PC-3 (cell line): Measurements from ENCODE around the gene PIANP. TPM values are rescaled to one million over a fixed set of nuclear protein-coding genes. Genes with fewer than 3 reads are reported as not detected.

Experiments
- ATAC-seq: fragments of 200-7000 bp; cut with Tn5 transposase; 2 replicates; pipeline ENCODE4 v1.9.1; 2020; ENCODE audit warnings: mild to moderate bottlenecking, moderate library complexity
- BruUV-seq: library from RNA; stranded (reverse); fragments of 400-500 nt; replicated peaks from 2 replicates; lab custom pipeline; 2021; lab: Mats Ljungman, UMichigan
- CTCF ChIA-PET: fragments of 300-600 bp; sonication (Branson Sonifier 250); formaldehyde crosslinking; loops from one replicate; lab custom pipeline; 2022; ENCODE audit warnings: antibody characterized with exemption; lab: Charles Lee
- POLR2A ChIA-PET: fragments of 300-600 bp; sonication (Branson Sonifier 250); formaldehyde crosslinking; loops from one replicate; lab custom pipeline; 2022; ENCODE audit warnings: antibody characterized with exemption; ENCODE audit not compliant: unreplicated experiment; lab: Charles Lee
- DNase-seq: peaks from one replicate; pipeline ENCODE4 v3.0.0-alpha.2; 2015
- H2AFZ ChIP-seq: fragments of 300-600 bp; sonication (generic); 2 replicates; pipeline ENCODE4 v1.6.0; 2016; ENCODE audit warnings: antibody characterized with exemption, low read length
- H3F3A ChIP-seq: fragments of 300-600 bp; sonication (generic); one replicate; pipeline ENCODE4 v1.6.0; 2017; ENCODE audit warnings: antibody characterized with exemption, low read length, control low read depth, mild to moderate bottlenecking; ENCODE audit not compliant: unreplicated experiment
- H3K27ac ChIP-seq: fragments of 300-600 bp; sonication (generic); 2 replicates; pipeline ENCODE4 v1.5.1; 2016; ENCODE audit warnings: mild to moderate bottlenecking, low read length
- H3K27me3 ChIP-seq: fragments of 300-600 bp; sonication (generic); 2 replicates; pipeline ENCODE4 v1.6.1; 2016; ENCODE audit warnings: low read length, mixed read lengths
- H3K36me3 ChIP-seq: fragments of 300-600 bp; sonication (generic); 2 replicates; pipeline ENCODE4 v1.6.1; 2016; ENCODE audit warnings: low read depth, mixed run types, low read length, mixed read lengths
- H3K4me1 ChIP-seq: fragments of 300-600 bp; sonication (generic); 2 replicates; pipeline ENCODE4 v1.5.1; 2016; ENCODE audit warnings: low read length; ENCODE audit not compliant: insufficient read depth
- H3K4me2 ChIP-seq: fragments of 300-600 bp; sonication (generic); 2 replicates; pipeline ENCODE4 v1.6.0; 2016; ENCODE audit warnings: low read length
- H3K4me3 ChIP-seq: fragments of 300-600 bp; sonication (generic); 2 replicates; pipeline ENCODE4 v1.5.1; 2016; ENCODE audit warnings: mild to moderate bottlenecking, low read length, mixed read lengths
- H3K79me2 ChIP-seq: fragments of 300-600 bp; sonication (generic); 2 replicates; pipeline ENCODE4 v1.6.1; 2017; ENCODE audit warnings: low read length, mixed read lengths
- H3K9ac ChIP-seq: fragments of 300-600 bp; sonication (generic); 2 replicates; pipeline ENCODE4 v1.6.0; 2016; ENCODE audit warnings: mild to moderate bottlenecking, low read length
- H3K9me2 ChIP-seq: fragments of 300-600 bp; sonication (generic); replicated peaks from 2 replicates; pipeline ENCODE4 v1.6.1; 2016; ENCODE audit warnings: mixed run types, low read length, mixed read lengths
- H3K9me3 ChIP-seq: fragments of 300-600 bp; sonication (generic); 2 replicates; pipeline ENCODE4 v1.6.1; 2016; ENCODE audit warnings: low read length, mixed read lengths
- H4K20me1 ChIP-seq: fragments of 300-600 bp; sonication (generic); 2 replicates; pipeline ENCODE4 v1.6.1; 2016; ENCODE audit warnings: low read length, mixed read lengths
- CTCF ChIP-seq: fragments of 300-600 bp; sonication (generic); conservative IDR thresholded peaks from 2 replicates; pipeline ENCODE4 v1.5.1; 2017; ENCODE audit warnings: antibody characterized with exemption, low read depth, mild to moderate bottlenecking, low read length
- EZH2 ChIP-seq: fragments of 300-600 bp; sonication (generic); IDR thresholded peaks from one replicate; pipeline ENCODE4 v1.6.1; 2017; ENCODE audit warnings: antibody characterized with exemption, mild to moderate bottlenecking, low read length; ENCODE audit not compliant: unreplicated experiment
- EZH2phosphoT487 ChIP-seq: fragments of 300-600 bp; sonication (generic); IDR thresholded peaks from 2 replicates; pipeline ENCODE4 v1.6.1; 2018; ENCODE audit warnings: mild to moderate bottlenecking, antibody characterized with exemption, low read length, borderline replicate concordance
- intact Hi-C: fragments of 100-400 bp; cut with micrococcal nuclease; formaldehyde crosslinking; loops from 2 replicates; pipeline ENCODE4 v1.9.0; 2023
- total RNA-seq: library from RNA; depleted of rRNA; stranded (reverse); fragments of >200 nt; gene quantifications from 2 replicates; pipeline ENCODE4 v1.2.3, GENCODE V29; 2014

Gene PIANP
- total RNA-seq, 1 experiment from 2014 or later, result not detected

- Histone ChIP-seq H3K4me2 (0 out of 2 replicates have a peak overlapping the region, but pooled peaks have one; percentile 19), H3K79me2 (peaks cover 13% of the 10 kb centered on the region), H3K27ac (no peak overlapping the region), H3K27me3 (no peaks in the 10 kb centered on the region), H3K9ac (no peak overlapping the region), H3K36me3 (peaks cover 8% of the 10 kb centered on the region; the same call in 1 of the 2 replicates), H3F3A (no peaks in the 10 kb centered on the region), H3K9me2 (no peaks in the 10 kb centered on the region), H4K20me1 (no peaks in the 10 kb centered on the region), H3K9me3 (no peaks in the 10 kb centered on the region), H3K4me1 (peaks cover 17% of the 10 kb centered on the region), H2AFZ (no peak overlapping the region), H3K4me3 (no peak overlapping the region)
- DNase-seq, result no peak
- no peak for ATAC-seq
- ChIA-PET CTCF (no interaction called here), POLR2A (no interaction called here)
- no peak for TF ChIP-seq CTCF
- no peak for TF ChIP-seq EZH2phosphoT487
- TF ChIP-seq EZH2, result no peak
- no TSS peak for BruUV-seq
- intact Hi-C loops, result no loop called here
These were observed 24.7 kb upstream of the PIANP start for GRCh38 chr12:6725350-6725749.

DNA sequence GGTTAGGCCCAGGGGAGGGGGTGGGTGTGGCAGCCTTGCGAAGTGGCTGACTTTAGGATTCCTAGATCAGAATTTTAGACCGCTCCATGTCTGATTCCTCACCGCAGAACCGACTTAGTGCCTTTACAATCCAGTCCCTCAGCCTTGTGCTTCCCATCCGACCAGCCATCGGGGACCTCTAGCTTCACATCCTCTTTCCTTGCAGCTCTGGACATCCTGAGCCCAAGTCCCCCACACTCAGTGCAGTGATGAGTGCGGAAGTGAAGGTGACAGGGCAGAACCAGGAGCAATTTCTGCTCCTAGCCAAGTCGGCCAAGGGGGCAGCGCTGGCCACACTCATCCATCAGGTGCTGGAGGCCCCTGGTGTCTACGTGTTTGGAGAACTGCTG is 23.8 kb upstream of the PIANP start:
- intact Hi-C loops, result loop anchor here (1.0 kb wide), 1 partner anchor 35 kb away; the partner anchor contains the start of gene ZNF384
- peaks cover 17% of the 10 kb centered on the region for H3K4me1 ChIP-seq
- H3K79me2 ChIP-seq, result peaks cover 13% of the 10 kb centered on the region
- peak; percentile 18 for ATAC-seq
- peak overlapping the region; percentile 98 for H3K4me2 ChIP-seq
- H3K27ac ChIP-seq, result peak overlapping the region; percentile 64
- POLR2A ChIA-PET, result interaction anchor here (1.1 kb wide), 1 partner anchor 35 kb away, joined by 13 read pairs; the partner anchor contains the start of gene ZNF384
- peak overlapping the region; percentile 85 for H3K4me3 ChIP-seq
- no peak for TF ChIP-seq CTCF
- TF ChIP-seq EZH2phosphoT487, result no peak
- TF ChIP-seq EZH2, result no peak
- BruUV-seq, result TSS peak; percentile 73
- peak overlapping the region; percentile 88 for H3K9ac ChIP-seq
- H3K9me2 ChIP-seq, result no peaks in the 10 kb centered on the region
- H3F3A ChIP-seq, result no peaks in the 10 kb centered on the region
- H2AFZ ChIP-seq, result peak overlapping the region; percentile 64
- peak; percentile 8 for DNase-seq
- no peaks in the 10 kb centered on the region for H4K20me1 ChIP-seq
- H3K9me3 ChIP-seq, result no peaks in the 10 kb centered on the region
- CTCF ChIA-PET, result no interaction called here
- peaks cover 8% of the 10 kb centered on the region; the same call in 1 of the 2 replicates for H3K36me3 ChIP-seq
- no peaks in the 10 kb centered on the region for H3K27me3 ChIP-seq
